Brain pericyte (primary cell): Measurements from ENCODE around the gene CRYL1.

Source experiments
- DNase-seq: peaks from one replicate; pipeline ENCODE4 v3.0.0-alpha.2; 2012; ENCODE audit warnings: low read depth, low spot score

The CRYL1 gene

GRCh38 chr13:20525601-20526544 lies at the start of gene CRYL1:
Gene CRYL1, minus strand, starts transcription at chr13:20525857. Its CDS starts 63 bp downstream, at chr13:20525794.
- DNase-seq = no peak

DNA sequence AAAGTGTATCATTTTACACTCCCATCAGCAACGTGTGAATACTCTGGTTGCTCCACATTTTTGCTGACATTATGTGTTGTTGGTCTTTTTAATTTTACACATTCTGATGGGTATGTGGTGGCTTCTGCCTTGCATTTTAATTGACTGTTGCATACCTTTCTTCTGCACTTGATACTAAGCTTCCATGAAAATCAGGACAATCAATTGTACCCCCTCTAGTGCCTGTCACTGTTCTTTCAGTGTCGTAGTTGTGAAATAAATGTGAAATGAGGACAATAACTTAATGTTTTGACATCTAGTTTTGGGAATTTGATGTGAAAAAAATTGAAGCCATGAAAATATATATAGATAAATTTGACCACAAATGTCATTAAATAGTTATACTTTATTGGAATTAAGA lies 48.0 kb upstream of the CRYL1 start:
- DNase-seq = no peak

- DNase-seq = no peak
Observed at GRCh38 chr13:20573186-20573585, 47.5 kb upstream of the CRYL1 start.

GRCh38 chr13:20571676-20572075 lies 46.0 kb upstream of the CRYL1 start:
- no peak for DNase-seq

DNA sequence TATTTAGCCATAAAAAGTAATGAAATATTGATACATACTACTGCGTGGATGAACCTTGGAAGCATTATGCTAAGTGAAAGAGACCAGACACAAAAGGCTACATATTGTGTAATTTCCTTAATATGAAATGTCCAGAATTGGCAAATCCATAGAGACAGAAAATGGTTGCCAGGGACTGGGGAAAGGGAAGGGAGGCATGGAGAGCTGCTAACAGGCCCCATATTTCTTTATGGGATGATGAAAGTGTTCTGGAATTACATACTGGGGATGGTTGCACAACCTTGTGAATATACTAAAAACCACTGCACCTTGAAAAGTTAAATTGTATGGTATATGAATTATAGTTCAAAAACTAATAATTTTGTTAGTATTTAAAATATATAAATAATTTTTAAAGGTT lies 44.9 kb upstream of the CRYL1 start:
- no peak for DNase-seq

GRCh38 chr13:20567881-20568528 lies 42.3 kb upstream of the CRYL1 start:
- no peak for DNase-seq

- DNase-seq = peak; percentile 67
Observed at GRCh38 chr13:20566898-20567874, 41.5 kb upstream of the CRYL1 start, which contains the start of gene IFT88. Gene IFT88, plus strand, starts transcription at chr13:20567157. Its CDS starts 7,229 bp downstream, at chr13:20574386.

DNA sequence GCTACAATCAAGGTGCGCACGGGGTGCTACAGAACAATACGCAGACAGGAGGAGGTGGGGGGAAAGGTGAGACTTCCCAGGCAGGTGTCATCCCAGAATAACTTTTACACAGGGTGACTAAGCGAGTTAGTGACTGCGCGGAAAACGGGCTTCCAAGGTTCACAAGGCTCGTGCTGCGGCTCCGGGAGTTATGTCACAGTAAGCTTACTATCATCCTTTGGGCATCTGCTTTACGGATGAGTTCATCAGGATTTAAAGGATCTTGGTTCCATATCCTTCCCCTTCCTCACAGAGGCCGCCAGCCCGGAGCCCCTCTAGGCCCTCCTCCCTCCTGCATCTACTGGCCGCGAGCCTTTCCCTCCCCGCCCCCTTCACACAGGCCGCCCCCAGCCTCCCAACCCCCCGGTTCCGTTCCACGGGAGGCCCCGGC lies 40.8 kb upstream of the CRYL1 start:
- DNase-seq = peak; percentile 21

GRCh38 chr13:20565115-20565736 lies 39.6 kb upstream of the CRYL1 start:
- DNase-seq = no peak

GRCh38 chr13:20561741-20562140 lies 36.1 kb upstream of the CRYL1 start:
- no peak for DNase-seq

DNA sequence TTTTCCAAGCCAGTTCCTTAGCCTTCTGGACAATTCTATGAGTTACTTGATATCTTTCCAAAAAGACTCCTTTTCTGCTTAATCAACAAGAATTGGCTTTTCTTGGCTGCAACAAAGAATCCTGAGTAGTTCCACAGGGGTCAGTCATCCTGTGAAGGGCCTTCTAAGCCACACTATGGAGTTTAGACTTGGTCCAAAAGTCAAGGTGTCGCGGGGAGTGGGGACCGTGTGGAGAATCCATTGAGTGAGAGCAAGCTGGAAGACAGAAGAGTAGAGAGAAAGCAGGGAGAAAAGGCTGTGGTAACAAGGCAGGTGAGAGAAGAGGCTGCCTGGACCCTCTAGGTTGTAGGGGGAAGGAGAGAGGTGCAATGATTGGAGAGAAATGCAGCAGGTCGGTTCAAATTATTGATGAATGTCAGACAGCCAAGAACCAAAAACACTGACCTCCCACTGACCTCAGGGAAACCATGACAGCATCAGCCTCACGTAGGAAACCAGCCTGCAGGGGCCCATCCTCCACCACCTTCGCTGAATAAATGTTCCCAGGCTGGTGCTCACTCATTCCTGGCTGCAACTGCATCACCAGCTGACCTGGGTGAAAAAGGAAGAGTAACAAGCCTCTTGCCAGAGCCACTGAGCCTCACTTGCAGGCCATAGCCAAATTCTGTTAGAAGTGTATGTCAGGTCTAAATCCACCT lies 34.2 kb upstream of the CRYL1 start:
- DNase-seq = no peak

GRCh38 chr13:20558982-20559381 lies 33.3 kb upstream of the CRYL1 start:
- no peak for DNase-seq

DNA sequence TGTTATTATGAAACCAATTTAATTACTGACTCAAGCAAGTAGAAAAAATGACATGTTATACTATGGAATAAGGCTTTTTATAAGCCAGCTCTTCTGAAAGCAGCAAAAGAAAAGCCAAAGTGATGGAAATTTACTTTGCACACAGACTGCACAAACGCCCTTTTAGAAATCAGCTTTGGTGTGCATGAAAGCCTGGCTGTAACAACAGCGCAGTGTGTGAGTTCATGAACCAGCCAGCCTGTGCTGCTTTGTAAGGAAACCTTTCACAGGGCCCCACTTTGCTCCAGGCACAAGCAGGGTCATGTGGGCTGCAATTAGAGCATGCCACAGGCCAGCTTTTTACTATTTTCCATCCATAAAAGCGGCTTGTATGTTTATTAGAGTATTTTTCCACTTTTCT lies 27.7 kb upstream of the CRYL1 start:
- DNase-seq = no peak

GRCh38 chr13:20550799-20551198 lies 25.1 kb upstream of the CRYL1 start:
- DNase-seq = no peak

GRCh38 chr13:20547479-20547908 lies 21.8 kb upstream of the CRYL1 start:
- DNase-seq = no peak

- no peak for DNase-seq
Observed at GRCh38 chr13:20546556-20546955, 20.9 kb upstream of the CRYL1 start.

- no peak for DNase-seq
Observed at GRCh38 chr13:20544201-20544923, 18.7 kb upstream of the CRYL1 start.

DNA sequence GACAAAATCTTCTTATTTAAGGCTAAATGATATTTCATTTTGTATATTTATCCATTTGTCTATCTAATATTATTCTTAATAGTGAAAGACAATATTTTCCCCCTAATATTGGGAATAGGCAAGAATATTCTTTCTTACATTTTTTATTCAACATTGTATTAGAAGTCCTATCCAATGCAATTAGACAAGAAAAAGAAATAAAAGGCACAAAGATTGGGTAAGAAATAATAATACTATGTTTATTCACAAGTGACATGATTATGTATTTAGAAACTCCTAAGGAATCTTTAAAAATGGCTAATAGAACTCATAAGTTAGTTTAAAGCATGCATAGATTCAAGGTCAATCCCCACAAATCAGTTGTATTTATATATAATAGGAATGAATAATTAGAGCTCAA lies 11.3 kb upstream of the CRYL1 start:
- no peak for DNase-seq

DNA sequence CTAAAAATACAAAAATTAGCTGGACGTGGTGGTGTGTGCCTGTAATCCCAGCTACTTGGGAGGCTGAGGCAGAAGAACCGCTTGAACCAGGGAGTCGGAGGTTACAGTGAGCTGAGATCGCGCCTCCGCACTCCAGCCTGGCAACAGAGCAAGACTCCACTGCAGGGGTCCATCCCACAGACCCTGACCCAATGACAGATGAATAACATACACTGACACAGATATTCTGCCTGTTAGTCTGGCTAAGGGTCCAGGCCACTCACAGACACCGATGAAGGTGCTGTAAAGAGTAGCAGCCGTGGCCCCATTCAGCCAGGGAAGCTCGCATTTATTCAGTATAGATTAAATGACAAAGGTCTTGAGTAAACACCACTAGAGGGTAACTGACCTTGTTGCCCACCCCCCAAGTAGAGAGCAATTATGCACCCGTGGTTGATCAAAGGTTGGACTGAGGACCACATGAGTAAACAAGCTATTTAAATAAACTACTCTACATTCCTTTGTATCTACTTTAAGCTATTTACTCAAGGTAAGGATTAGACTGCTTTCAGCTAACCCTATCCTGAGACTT lies 8.5 kb upstream of the CRYL1 start:
- DNase-seq = no peak
